Mucosa of descending colon (tissue), 3 donors: ENCODE data around the gene NPDC1. TPM values are rescaled to one million over a fixed set of nuclear protein-coding genes. Genes with fewer than 3 reads are reported as not detected.
A peak's percentile ranks its signal among the peaks of the same experiment; 100 is the strongest.

Experiments
- ATAC-seq: fragments of 200-7000 bp; cut with Tn5 transposase; one replicate; pipeline ENCODE4 v1.9.1; 2020; ENCODE audit warnings: mild to moderate bottlenecking, moderate library complexity
- DNase-seq, 3 donors: peaks; one replicate each; pipeline ENCODE4 v3.0.0-alpha.2; 2020
- H3K36me3 ChIP-seq: fragments of 200-600 bp; one replicate; pipeline ENCODE4 v1.8.0; 2021; ENCODE audit warnings: low read depth, mild to moderate bottlenecking
- H3K4me1 ChIP-seq: fragments of 200-600 bp; one replicate; pipeline ENCODE4 v1.8.0; 2021; ENCODE audit warnings: low read depth, mild to moderate bottlenecking
- H3K4me3 ChIP-seq: fragments of 200-600 bp; one replicate; pipeline ENCODE4 v1.8.0; 2021; ENCODE audit warnings: mild to moderate bottlenecking
- H3K9me3 ChIP-seq: fragments of 200-600 bp; one replicate; pipeline ENCODE4 v1.8.0; 2021; ENCODE audit warnings: mild to moderate bottlenecking
- CTCF ChIP-seq: fragments of 200-600 bp; IDR thresholded peaks from one replicate; pipeline ENCODE4 v1.8.0; 2022; ENCODE audit warnings: antibody characterized with exemption, mild to moderate bottlenecking
- intact Hi-C, 2 donors: fragments of 100-400 bp; cut with DNase I in 1 of 2; cut with micrococcal nuclease in 1 of 2; formaldehyde crosslinking; loops; one replicate each; pipeline versions ENCODE4 v1.11.0 to v1.11.1; 2022; cut with DNase I, micrococcal nuclease
- total RNA-seq, 3 donors: library from RNA; stranded (reverse); fragmentation: NEBNext Ultra II Directional in 2 of 3; extraction: Animal tissue kit (Norgen Biotek cat#: 25700) in 2 of 3; gene quantifications; one replicate each; pipeline versions ENCODE4 v1.2.1 to v1.2.4, GENCODE V29; 2021 to 2023
- donor health status: DM: no; HTN: no; CAD: no; lungs with moderate emphysema.
- donor health status: DM: no; HTN: no; CAD: no.
- donor health status: DM: no; HTN: yes; CAD: no.

Gene NPDC1
- total RNA-seq, 3 donors from 2014 or later: 78.6 to 177 (median 83.0) TPM

- intact Hi-C loops: no loop called here
- Histone ChIP-seq H3K36me3 (no peaks in the 10 kb centered on the region), H3K4me1 (peaks cover 50% of the 10 kb centered on the region), H3K9me3 (no peaks in the 10 kb centered on the region), H3K4me3 (no peak overlapping the region)
- DNase-seq (peak in 2 of 3 donors; percentile 55 to 61), ATAC-seq (peak; percentile 8)
- no peak for TF ChIP-seq CTCF
Measured at GRCh38 chr9:137054932-137055384, 9.0 kb upstream of the NPDC1 start.

DNA sequence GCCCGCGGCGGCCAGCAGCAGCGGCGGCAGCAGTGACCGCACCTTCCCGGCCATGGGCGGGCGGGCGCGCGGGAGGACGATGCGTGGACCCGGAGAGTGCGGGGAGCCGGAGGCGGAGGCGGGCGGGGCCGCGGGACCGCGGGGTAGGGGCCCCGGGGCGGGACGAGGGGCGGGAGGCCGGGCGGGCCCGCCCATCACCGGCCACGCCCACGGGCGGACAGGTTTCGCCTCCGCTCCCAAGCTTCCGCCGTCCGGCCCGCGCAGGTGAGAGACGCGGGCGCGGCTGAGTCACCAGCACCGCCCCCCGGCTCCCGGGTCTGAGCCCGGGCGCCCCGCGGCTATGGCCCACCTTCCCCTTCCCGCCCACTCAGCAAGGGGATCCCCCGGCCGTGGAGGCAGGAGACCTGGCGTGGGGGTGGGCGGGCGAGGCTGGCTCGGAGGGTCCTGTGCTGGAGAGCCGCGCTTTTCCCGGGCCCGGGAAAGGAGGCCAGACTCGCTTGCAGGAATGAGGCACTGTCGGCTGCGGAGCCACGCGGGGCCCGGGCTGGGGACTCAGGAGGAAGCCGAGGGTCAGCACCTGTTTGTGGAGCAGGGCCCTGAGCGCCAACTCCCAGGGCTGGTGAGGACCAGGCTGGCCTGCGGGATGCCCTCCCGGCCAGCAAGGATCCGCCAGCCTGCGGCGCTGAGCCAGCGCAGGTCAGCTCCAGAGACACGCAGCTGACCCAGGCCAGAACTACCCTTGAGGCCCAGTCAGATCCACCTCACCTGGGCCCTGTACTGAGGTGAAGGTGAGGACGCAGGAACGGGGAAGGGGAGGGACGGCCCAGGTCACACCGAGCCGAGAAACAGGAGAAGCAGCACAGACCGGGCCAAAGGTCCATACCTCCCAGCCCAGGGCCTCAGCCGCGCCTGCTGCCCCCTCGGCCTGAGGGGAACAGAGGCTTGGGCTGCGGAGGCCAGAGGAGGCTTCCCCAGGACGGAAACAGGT is 8.3 kb upstream of the NPDC1 start, which contains the start of gene ENTPD2:
ENTPD2 (minus strand) TSS at position 118 of the 988 bp plus-strand sequence; CDS start at position 54, 64 bp downstream.
- Histone ChIP-seq H3K9me3 (no peaks in the 10 kb centered on the region), H3K36me3 (no peaks in the 10 kb centered on the region), H3K4me1 (peaks cover 50% of the 10 kb centered on the region), H3K4me3 (peak within 1 kb of the TSS; percentile 23)
- peak; percentile 85 to 89 (median 87) for DNase-seq
- intact Hi-C loops: no loop called here
- no peak for TF ChIP-seq CTCF
- ATAC-seq: peak; percentile 82

- Histone ChIP-seq H3K4me1 (peaks cover 55% of the 10 kb centered on the region), H3K36me3 (no peaks in the 10 kb centered on the region), H3K9me3 (no peaks in the 10 kb centered on the region), H3K4me3 (peak overlapping the region; percentile 23)
- ATAC-seq: peak; percentile 44
- DNase-seq: peak in 1 of 3 donors; percentile 40
- intact Hi-C loops: no loop called here
- TF ChIP-seq CTCF: no peak
Measured at GRCh38 chr9:137052998-137053943, 7.3 kb upstream of the NPDC1 start.

DNA sequence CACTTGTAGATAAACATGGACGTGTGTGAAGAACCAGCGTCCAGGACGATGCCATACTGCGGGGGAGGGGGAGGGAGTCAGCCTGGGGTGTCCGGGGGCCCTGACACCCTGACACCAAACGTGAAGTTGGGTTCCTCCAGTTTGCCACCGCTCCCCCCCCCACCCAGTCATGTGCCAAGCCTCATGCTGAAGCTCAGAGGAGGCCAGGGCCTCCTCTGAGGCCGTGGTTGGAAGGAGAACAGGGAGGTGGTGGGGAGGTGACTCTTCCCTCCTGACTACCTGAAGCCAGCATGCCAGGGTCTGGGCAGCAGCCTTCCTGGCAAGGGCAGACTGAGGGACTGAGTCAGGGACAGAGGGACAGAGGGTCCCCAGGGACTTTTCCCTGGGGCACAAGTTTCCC is 6.3 kb upstream of the NPDC1 start:
- ATAC-seq: no peak
- intact Hi-C loops: no loop called here
- TF ChIP-seq CTCF: no peak
- Histone ChIP-seq H3K36me3 (no peaks in the 10 kb centered on the region), H3K4me3 (no peak overlapping the region), H3K9me3 (no peaks in the 10 kb centered on the region), H3K4me1 (peaks cover 45% of the 10 kb centered on the region)
- peak in 1 of 3 donors; percentile 21 for DNase-seq

GRCh38 chr9:137051145-137051724 is 5.3 kb upstream of the NPDC1 start:
- peaks cover 37% of the 10 kb centered on the region for H3K4me1 ChIP-seq
- intact Hi-C loops: no loop called here
- no peaks in the 10 kb centered on the region for H3K36me3 ChIP-seq
- peak in 1 of 3 donors; percentile 22 for DNase-seq
- no peaks in the 10 kb centered on the region for H3K9me3 ChIP-seq
- no peak overlapping the region for H3K4me3 ChIP-seq
- ATAC-seq: no peak
- TF ChIP-seq CTCF: no peak
